Caco-2 (cell line): Measurements from ENCODE around the gene HSD17B4. TPM values are rescaled to one million over a fixed set of nuclear protein-coding genes. Genes with fewer than 3 reads are reported as not detected.
A peak's percentile ranks its signal among the peaks of the same experiment; 100 is the strongest.

Source experiments
- BruUV-seq: library from RNA; stranded (reverse); fragments of 400-500 nt; replicated peaks from 2 replicates; lab custom pipeline; 2021; lab: Mats Ljungman, UMichigan
- CTCF ChIA-PET: fragments of 300-600 bp; sonication (Branson Sonifier 250); formaldehyde crosslinking; loops from one replicate; lab custom pipeline; 2022; ENCODE audit warnings: antibody characterized with exemption; lab: Charles Lee
- POLR2A ChIA-PET: fragments of 300-600 bp; sonication (Branson Sonifier 250); formaldehyde crosslinking; loops from one replicate; lab custom pipeline; 2022; ENCODE audit warnings: antibody characterized with exemption; lab: Charles Lee
- DNase-seq, 2 experiments: peaks; one replicate each; pipeline versions ENCODE4 v3.0.0 to v3.0.0-alpha.2; 2020 to 2022
- H3K27me3 ChIP-seq: replicated peaks from 2 replicates; pipeline ENCODE4 v1.6.0; 2011; ENCODE audit warnings: low read length; ENCODE audit not compliant: control insufficient read depth, insufficient read depth
- H3K36me3 ChIP-seq: 2 replicates; pipeline ENCODE4 v1.5.1; 2011; ENCODE audit warnings: low read length; ENCODE audit not compliant: control insufficient read depth, insufficient read depth
- H3K4me1 ChIP-seq: fragments of 250-450 bp; sonication (Bioruptor Pico); 2 replicates; pipeline ENCODE4 v1.5.1; 2020; ENCODE audit warnings: mild to moderate bottlenecking
- H3K4me3 ChIP-seq: 2 replicates; pipeline ENCODE4 v1.5.1; 2011; ENCODE audit warnings: low read depth, mild to moderate bottlenecking, control low read depth, low read length
- H3K9me3 ChIP-seq: fragments of 250-450 bp; sonication (Bioruptor Pico); 2 replicates; pipeline ENCODE4 v1.5.1; 2020; ENCODE audit warnings: mild to moderate bottlenecking, moderate library complexity
- H3K27ac Mint-ChIP-seq: one replicate; pipeline ENCODE4 v1.8.0; 2022; ENCODE audit warnings: mixed read lengths; ENCODE audit not compliant: unreplicated experiment
- H3K27me3 Mint-ChIP-seq: one replicate; pipeline ENCODE4 v1.8.0; 2022; ENCODE audit warnings: mixed read lengths; ENCODE audit not compliant: insufficient read depth, unreplicated experiment
- H3K36me3 Mint-ChIP-seq: one replicate; pipeline ENCODE4 v1.8.0; 2022; ENCODE audit warnings: mild to moderate bottlenecking, mixed read lengths; ENCODE audit not compliant: insufficient read depth, unreplicated experiment
- H3K4me1 Mint-ChIP-seq: one replicate; pipeline ENCODE4 v1.8.0; 2022; ENCODE audit warnings: low read depth, mixed read lengths; ENCODE audit not compliant: unreplicated experiment
- H3K4me3 Mint-ChIP-seq: one replicate; pipeline ENCODE4 v1.8.0; 2022; ENCODE audit warnings: mild to moderate bottlenecking, moderate library complexity, mixed read lengths; ENCODE audit not compliant: unreplicated experiment
- H3K9me3 Mint-ChIP-seq: one replicate; pipeline ENCODE4 v1.8.0; 2022; ENCODE audit warnings: mixed read lengths; ENCODE audit not compliant: unreplicated experiment
- intact Hi-C: fragments of 100-400 bp; cut with micrococcal nuclease; formaldehyde crosslinking; loops from one replicate; pipeline ENCODE4 v1.10.0; 2022; ENCODE audit not compliant: unreplicated experiment
- total RNA-seq: library from RNA; stranded (reverse); gene quantifications from 2 replicates; pipeline ENCODE4 v1.2.3, GENCODE V29; 2022
- TF ChIP-seq, protein P1 (sequence below), 2 experiments: fragments of 200-600 bp in 1 of 2; IDR thresholded peaks; 1 replicate in 1 of 2; 2 replicates in 1 of 2; pipeline versions ENCODE4 v1.5.1 to v1.8.0; 2011 to 2022; ENCODE audit warnings: antibody characterized with exemption in 1 of 2, control low read depth in 1 of 2, inconsistent platforms in 1 of 2, low read depth in 1 of 2, low read length in 1 of 2, mild to moderate bottlenecking in 1 of 2, moderate library complexity in 1 of 2; ENCODE audit not compliant: insufficient read depth in 1 of 2, severe bottlenecking in 1 of 2, unreplicated experiment in 1 of 2

The HSD17B4 gene
- total RNA-seq, 1 experiment from 2014 or later = 172 TPM

DNA sequence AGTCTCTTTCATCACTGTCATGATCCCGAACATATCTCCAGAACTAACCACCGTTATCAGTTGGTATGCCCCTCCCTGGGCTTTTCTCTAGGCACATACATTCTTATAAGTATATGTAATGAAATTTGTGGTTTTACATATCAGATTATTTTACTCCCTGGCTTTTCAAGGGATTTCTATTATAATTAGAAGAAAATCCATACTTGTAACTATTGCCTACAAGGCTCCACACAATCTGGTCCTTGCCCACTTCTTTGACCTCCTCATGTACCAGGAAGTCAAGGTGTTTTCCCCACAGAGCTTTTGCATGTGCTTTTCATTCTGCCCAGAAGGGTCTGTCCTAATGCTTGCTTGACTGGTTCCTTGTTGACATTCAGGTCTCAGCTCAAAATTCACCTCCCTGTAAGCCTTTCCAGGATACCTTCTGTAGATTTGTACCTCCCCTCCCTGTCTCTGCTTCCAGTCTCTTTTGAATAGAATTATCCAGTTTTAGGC, 33.6 kb upstream of the HSD17B4 start:
- intact Hi-C loops = no loop called here
- Mint-ChIP-seq H3K4me3 (no peak overlapping the region), H3K27ac (no peak overlapping the region), H3K36me3 (no peaks in the 10 kb centered on the region), H3K9me3 (peaks cover 13% of the 10 kb centered on the region), H3K27me3 (no peaks in the 10 kb centered on the region), H3K4me1 (peaks cover 14% of the 10 kb centered on the region)
- POLR2A ChIA-PET = no interaction called here
- TF ChIP-seq, protein P1, sequence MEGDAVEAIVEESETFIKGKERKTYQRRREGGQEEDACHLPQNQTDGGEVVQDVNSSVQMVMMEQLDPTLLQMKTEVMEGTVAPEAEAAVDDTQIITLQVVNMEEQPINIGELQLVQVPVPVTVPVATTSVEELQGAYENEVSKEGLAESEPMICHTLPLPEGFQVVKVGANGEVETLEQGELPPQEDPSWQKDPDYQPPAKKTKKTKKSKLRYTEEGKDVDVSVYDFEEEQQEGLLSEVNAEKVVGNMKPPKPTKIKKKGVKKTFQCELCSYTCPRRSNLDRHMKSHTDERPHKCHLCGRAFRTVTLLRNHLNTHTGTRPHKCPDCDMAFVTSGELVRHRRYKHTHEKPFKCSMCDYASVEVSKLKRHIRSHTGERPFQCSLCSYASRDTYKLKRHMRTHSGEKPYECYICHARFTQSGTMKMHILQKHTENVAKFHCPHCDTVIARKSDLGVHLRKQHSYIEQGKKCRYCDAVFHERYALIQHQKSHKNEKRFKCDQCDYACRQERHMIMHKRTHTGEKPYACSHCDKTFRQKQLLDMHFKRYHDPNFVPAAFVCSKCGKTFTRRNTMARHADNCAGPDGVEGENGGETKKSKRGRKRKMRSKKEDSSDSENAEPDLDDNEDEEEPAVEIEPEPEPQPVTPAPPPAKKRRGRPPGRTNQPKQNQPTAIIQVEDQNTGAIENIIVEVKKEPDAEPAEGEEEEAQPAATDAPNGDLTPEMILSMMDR (IDR thresholded peaks at IDR 0.05; ENCODE audit: insufficient read depth in 1 of 2, low read depth in 1 of 2, low read length in 1 of 2, severe bottlenecking in 1 of 2, unreplicated experiment in 1 of 2) = no peak
- H3K27me3 ChIP-seq = no peaks in the 10 kb centered on the region
- H3K9me3 ChIP-seq = no peaks in the 10 kb centered on the region; the same call in 1 of the 2 replicates
- no peaks in the 10 kb centered on the region for H3K36me3 ChIP-seq
- peak in 1 of 2 experiments; percentile 20 for DNase-seq
- CTCF ChIA-PET = interaction anchor here (1.1 to 1.3 kb wide), 3 partner anchors 16 to 430 kb away, joined by 3 read pairs; partner anchors contain the start of gene DTWD2
- no TSS peak for BruUV-seq
- no peak overlapping the region for H3K4me3 ChIP-seq
- peaks cover 21% of the 10 kb centered on the region for H3K4me1 ChIP-seq

DNA sequence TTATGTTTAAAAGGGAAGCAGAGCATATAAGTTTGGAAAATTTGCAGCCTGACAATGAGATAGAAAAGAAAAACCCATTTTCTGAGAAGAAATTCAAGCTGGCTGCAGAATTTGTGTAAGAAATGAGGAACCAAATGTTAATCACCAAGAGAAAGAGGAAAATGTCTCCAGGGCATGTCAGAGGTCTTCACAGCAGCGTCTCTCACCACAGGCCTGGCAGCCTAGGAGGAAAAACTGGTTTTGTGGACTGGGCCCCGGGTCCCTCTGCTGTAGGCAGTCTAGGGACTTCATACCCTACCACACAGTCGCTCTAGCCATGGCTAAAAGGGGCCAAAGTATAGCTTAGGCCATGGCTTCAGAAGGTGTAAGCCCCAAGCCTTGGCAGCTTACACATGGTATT, 32.1 kb upstream of the HSD17B4 start:
- Histone ChIP-seq H3K36me3 (no peaks in the 10 kb centered on the region), H3K27me3 (no peaks in the 10 kb centered on the region), H3K4me1 (peaks cover 21% of the 10 kb centered on the region), H3K4me3 (no peak overlapping the region), H3K9me3 (no peaks in the 10 kb centered on the region)
- Mint-ChIP-seq H3K27ac (no peak overlapping the region), H3K4me3 (no peak overlapping the region), H3K36me3 (no peaks in the 10 kb centered on the region), H3K4me1 (peaks cover 14% of the 10 kb centered on the region), H3K9me3 (peaks cover under 1% of the 10 kb centered on the region), H3K27me3 (no peaks in the 10 kb centered on the region)
- BruUV-seq = no TSS peak
- intact Hi-C loops = no loop called here
- peak; percentile 10 to 46 for DNase-seq
- ChIA-PET CTCF (no interaction called here), POLR2A (no interaction called here)
- TF ChIP-seq, protein P1 (IDR thresholded peaks at IDR 0.05; ENCODE audit: insufficient read depth in 1 of 2, low read depth in 1 of 2, low read length in 1 of 2, severe bottlenecking in 1 of 2, unreplicated experiment in 1 of 2) = no peak

DNA sequence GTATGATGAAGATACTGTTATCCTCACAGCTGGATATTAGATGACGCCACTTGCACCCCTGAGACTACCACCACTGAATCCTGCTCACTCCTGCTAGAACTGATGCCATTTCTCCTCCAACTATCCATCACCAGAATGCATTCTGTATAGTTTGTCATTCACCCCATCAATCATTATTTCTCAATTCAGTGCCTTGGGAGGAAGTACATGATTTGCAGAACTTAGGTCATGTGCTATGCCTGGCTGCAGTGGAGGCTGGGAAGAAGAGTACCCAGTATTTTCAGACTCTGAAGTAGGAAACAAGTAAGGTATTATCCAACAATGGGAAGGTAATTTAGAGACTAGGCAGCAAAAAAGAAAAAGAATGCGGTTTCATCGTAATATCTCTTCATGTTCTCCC, 26.2 kb upstream of the HSD17B4 start:
- DNase-seq = no peak
- Histone ChIP-seq H3K36me3 (no peaks in the 10 kb centered on the region), H3K4me1 (no peaks in the 10 kb centered on the region; the same call in 1 of the 2 replicates), H3K27me3 (no peaks in the 10 kb centered on the region), H3K9me3 (no peaks in the 10 kb centered on the region), H3K4me3 (no peak overlapping the region)
- BruUV-seq = no TSS peak
- H3K4me1 Mint-ChIP-seq = peaks cover 7% of the 10 kb centered on the region
- POLR2A ChIA-PET = no interaction called here
- H3K9me3 Mint-ChIP-seq = no peaks in the 10 kb centered on the region
- H3K36me3 Mint-ChIP-seq = no peaks in the 10 kb centered on the region
- no peaks in the 10 kb centered on the region for H3K27me3 Mint-ChIP-seq
- TF ChIP-seq, protein P1 (IDR thresholded peaks at IDR 0.05; ENCODE audit: insufficient read depth in 1 of 2, low read depth in 1 of 2, low read length in 1 of 2, severe bottlenecking in 1 of 2, unreplicated experiment in 1 of 2) = no peak
- no peak overlapping the region for H3K4me3 Mint-ChIP-seq
- H3K27ac Mint-ChIP-seq = no peak overlapping the region
- CTCF ChIA-PET = no interaction called here
- intact Hi-C loops = no loop called here
